Fibroblast of lung (primary cell): ENCODE data around the gene TAF9B.

Experiments used
- EZH2 ChIP-seq: IDR thresholded peaks from 2 replicates; pipeline ENCODE4 v1.5.1; 2012; ENCODE audit warnings: low read length, control low read depth, mild to moderate bottlenecking; ENCODE audit errors: missing control alignments
- TF ChIP-seq, protein P1 (sequence below), 2 donors: IDR thresholded peaks in 1 of 2; conservative IDR thresholded peaks in 1 of 2; 1 replicate in 1 of 2; 2 replicates in 1 of 2; pipeline ENCODE4 v1.5.1; 2011 to 2012; ENCODE audit warnings: low read length in 2 of 2, control low read depth in 1 of 2, inconsistent platforms in 1 of 2, low read depth in 1 of 2, mild to moderate bottlenecking in 1 of 2

DNA sequence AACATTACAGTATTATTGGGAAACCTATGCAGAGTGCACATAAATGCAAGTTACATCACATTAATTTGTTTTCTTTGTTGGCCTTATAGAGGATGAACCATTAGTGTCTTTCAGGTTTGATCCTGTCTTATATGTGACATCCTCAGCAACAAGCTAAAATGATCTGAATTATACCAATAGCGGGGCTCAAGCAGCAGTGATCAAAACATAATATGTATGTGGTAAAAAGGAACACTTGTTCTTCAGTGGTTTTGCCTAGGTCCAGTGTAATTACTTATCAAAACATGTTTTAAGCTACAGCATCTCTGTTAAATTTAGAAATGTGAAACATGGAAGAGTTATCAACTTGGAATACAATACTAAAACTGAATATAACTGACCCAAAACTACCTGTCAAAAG is 9.1 kb downstream of the TAF9B start:
- no peak for TF ChIP-seq EZH2
- TF ChIP-seq, protein P1, sequence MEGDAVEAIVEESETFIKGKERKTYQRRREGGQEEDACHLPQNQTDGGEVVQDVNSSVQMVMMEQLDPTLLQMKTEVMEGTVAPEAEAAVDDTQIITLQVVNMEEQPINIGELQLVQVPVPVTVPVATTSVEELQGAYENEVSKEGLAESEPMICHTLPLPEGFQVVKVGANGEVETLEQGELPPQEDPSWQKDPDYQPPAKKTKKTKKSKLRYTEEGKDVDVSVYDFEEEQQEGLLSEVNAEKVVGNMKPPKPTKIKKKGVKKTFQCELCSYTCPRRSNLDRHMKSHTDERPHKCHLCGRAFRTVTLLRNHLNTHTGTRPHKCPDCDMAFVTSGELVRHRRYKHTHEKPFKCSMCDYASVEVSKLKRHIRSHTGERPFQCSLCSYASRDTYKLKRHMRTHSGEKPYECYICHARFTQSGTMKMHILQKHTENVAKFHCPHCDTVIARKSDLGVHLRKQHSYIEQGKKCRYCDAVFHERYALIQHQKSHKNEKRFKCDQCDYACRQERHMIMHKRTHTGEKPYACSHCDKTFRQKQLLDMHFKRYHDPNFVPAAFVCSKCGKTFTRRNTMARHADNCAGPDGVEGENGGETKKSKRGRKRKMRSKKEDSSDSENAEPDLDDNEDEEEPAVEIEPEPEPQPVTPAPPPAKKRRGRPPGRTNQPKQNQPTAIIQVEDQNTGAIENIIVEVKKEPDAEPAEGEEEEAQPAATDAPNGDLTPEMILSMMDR (conservative IDR thresholded peaks at IDR 0.05 in 1 of 2, IDR thresholded peaks at IDR 0.05 in 1 of 2; ENCODE audit: low read depth in 1 of 2, low read length in 2 of 2): no peak
